Neural crest cell (in vitro differentiated cells): ENCODE data around the gene DEDD2. TPM values are rescaled to one million over a fixed set of nuclear protein-coding genes. Genes with fewer than 3 reads are reported as not detected.

Source experiments
- DNase-seq: peaks from one replicate; pipeline ENCODE4 v3.0.0; 2021; ENCODE audit warnings: low read depth, mixed read lengths, low spot score
- H3K27ac Mint-ChIP-seq: one replicate; pipeline ENCODE4 v1.8.0; 2021; ENCODE audit warnings: mild to moderate bottlenecking, mixed read lengths; ENCODE audit not compliant: unreplicated experiment
- H3K27me3 Mint-ChIP-seq: 2 replicates; pipeline ENCODE4 v1.8.0; 2021; ENCODE audit warnings: low read depth, mild to moderate bottlenecking, mixed read lengths
- H3K36me3 Mint-ChIP-seq: 2 replicates; pipeline ENCODE4 v1.8.0; 2021; ENCODE audit warnings: low read depth, mild to moderate bottlenecking, mixed read lengths
- H3K4me1 Mint-ChIP-seq: 2 replicates; pipeline ENCODE4 v1.8.0; 2021; ENCODE audit warnings: mixed read lengths
- H3K4me3 Mint-ChIP-seq: one replicate; pipeline ENCODE4 v1.8.0; 2021; ENCODE audit warnings: mild to moderate bottlenecking, mixed read lengths
- H3K9me3 Mint-ChIP-seq: 2 replicates; pipeline ENCODE4 v1.8.0; 2021; ENCODE audit warnings: mixed read lengths
- total RNA-seq: library from RNA; stranded (reverse); gene quantifications from 2 replicates; pipeline ENCODE4 v1.2.1, GENCODE V29; 2021
- TF ChIP-seq, protein P1 (sequence below): fragments of 200-600 bp; sonication (generic); conservative IDR thresholded peaks from 2 replicates; pipeline ENCODE4 v1.5.0; 2021; ENCODE audit warnings: antibody characterized with exemption, mild to moderate bottlenecking

The DEDD2 gene
- total RNA-seq, 1 donor from 2014 or later, result 21.5 TPM

GRCh38 chr19:42248270-42249148 lies 31.0 kb upstream of the DEDD2 start:
- Mint-ChIP-seq H3K4me1 (peaks cover 48% of the 10 kb centered on the region), H3K27ac (no peak overlapping the region)
- no peak for DNase-seq

GRCh38 chr19:42247640-42248199 lies 30.2 kb upstream of the DEDD2 start:
- Mint-ChIP-seq H3K4me3 (no peak overlapping the region), H3K27me3 (peaks cover 19% of the 10 kb centered on the region), H3K36me3 (peaks cover 2% of the 10 kb centered on the region), H3K4me1 (peaks cover 53% of the 10 kb centered on the region), H3K27ac (no peak overlapping the region), H3K9me3 (no peaks in the 10 kb centered on the region)
- TF ChIP-seq, protein P1, sequence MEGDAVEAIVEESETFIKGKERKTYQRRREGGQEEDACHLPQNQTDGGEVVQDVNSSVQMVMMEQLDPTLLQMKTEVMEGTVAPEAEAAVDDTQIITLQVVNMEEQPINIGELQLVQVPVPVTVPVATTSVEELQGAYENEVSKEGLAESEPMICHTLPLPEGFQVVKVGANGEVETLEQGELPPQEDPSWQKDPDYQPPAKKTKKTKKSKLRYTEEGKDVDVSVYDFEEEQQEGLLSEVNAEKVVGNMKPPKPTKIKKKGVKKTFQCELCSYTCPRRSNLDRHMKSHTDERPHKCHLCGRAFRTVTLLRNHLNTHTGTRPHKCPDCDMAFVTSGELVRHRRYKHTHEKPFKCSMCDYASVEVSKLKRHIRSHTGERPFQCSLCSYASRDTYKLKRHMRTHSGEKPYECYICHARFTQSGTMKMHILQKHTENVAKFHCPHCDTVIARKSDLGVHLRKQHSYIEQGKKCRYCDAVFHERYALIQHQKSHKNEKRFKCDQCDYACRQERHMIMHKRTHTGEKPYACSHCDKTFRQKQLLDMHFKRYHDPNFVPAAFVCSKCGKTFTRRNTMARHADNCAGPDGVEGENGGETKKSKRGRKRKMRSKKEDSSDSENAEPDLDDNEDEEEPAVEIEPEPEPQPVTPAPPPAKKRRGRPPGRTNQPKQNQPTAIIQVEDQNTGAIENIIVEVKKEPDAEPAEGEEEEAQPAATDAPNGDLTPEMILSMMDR, result no peak
- DNase-seq, result no peak

More at GRCh38 chr19:42248270-42249148, 31.0 kb upstream of the DEDD2 start:
- Mint-ChIP-seq H3K4me3 (no peak overlapping the region), H3K9me3 (no peaks in the 10 kb centered on the region), H3K27me3 (peaks cover 15% of the 10 kb centered on the region), H3K36me3 (peaks cover 2% of the 10 kb centered on the region)
- TF ChIP-seq, protein P1, result no peak

GRCh38 chr19:42246922-42247639 lies 29.6 kb upstream of the DEDD2 start:
- Mint-ChIP-seq H3K27me3 (peaks cover 21% of the 10 kb centered on the region), H3K9me3 (no peaks in the 10 kb centered on the region), H3K27ac (peak overlapping the region; percentile 96), H3K36me3 (peaks cover 2% of the 10 kb centered on the region), H3K4me1 (peaks cover 49% of the 10 kb centered on the region), H3K4me3 (peak overlapping the region; percentile 92)
- no peak for DNase-seq
- TF ChIP-seq, protein P1, result no peak

- Mint-ChIP-seq H3K27me3 (peaks cover 16% of the 10 kb centered on the region), H3K4me3 (peak overlapping the region; percentile 92), H3K27ac (peak overlapping the region; percentile 24), H3K9me3 (no peaks in the 10 kb centered on the region), H3K36me3 (peaks cover 2% of the 10 kb centered on the region), H3K4me1 (peaks cover 47% of the 10 kb centered on the region)
- no peak for DNase-seq
- TF ChIP-seq, protein P1, result peak; percentile 44
Measured at GRCh38 chr19:42246143-42246921, 28.9 kb upstream of the DEDD2 start.

DNA sequence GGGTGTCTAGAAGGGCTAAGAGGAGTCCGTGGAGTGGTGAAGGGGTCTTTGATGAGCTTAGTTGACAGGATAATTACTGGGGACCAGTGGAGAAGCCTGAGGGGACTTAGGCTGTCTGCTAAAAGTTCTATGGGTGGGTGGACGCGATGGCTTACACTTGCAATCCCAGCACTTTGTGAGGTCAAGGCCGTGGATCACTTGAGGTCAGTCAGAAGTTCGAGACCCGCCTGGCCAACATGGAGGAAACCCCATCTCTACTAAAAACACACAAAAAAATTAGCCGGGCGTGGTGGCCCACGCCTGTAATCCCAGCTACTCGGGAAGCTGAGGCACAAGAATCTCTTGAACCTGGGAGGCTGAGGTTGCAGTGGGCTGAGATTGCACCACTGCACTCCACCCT lies 27.8 kb upstream of the DEDD2 start:
- Mint-ChIP-seq H3K27ac (peak overlapping the region; percentile 99), H3K27me3 (peaks cover 16% of the 10 kb centered on the region), H3K9me3 (no peaks in the 10 kb centered on the region), H3K36me3 (peaks cover 2% of the 10 kb centered on the region), H3K4me3 (peak overlapping the region; percentile 92), H3K4me1 (peaks cover 51% of the 10 kb centered on the region)
- TF ChIP-seq, protein P1, result no peak
- no peak for DNase-seq
